Transverse colon (tissue), 4 donors: ENCODE data around the gene NUP210. TPM values are rescaled to one million over a fixed set of nuclear protein-coding genes. Genes with fewer than 3 reads are reported as not detected.

Experiments used
- DNase-seq: peaks from one replicate; pipeline ENCODE4 v3.0.0-alpha.2; 2019
- H3K27ac ChIP-seq, 4 donors: fragments of 200-600 bp; sonication (generic); 2 replicates each; pipeline ENCODE4 v1.5.1; 2016 to 2018; ENCODE audit warnings: inconsistent platforms in 4 of 4
- H3K27me3 ChIP-seq: fragments of 200-600 bp; sonication (generic); 2 replicates; pipeline ENCODE4 v1.5.1; 2017; ENCODE audit warnings: inconsistent platforms
- H3K36me3 ChIP-seq, 4 donors: fragments of 200-600 bp; sonication (generic); 2 replicates each; pipeline ENCODE4 v1.5.1; 2017 to 2019; ENCODE audit warnings: inconsistent platforms in 4 of 4
- H3K4me1 ChIP-seq, 4 donors: fragments of 200-600 bp; sonication (generic); 2 replicates each; pipeline ENCODE4 v1.5.1; 2017 to 2020; ENCODE audit warnings: inconsistent platforms in 4 of 4
- H3K4me3 ChIP-seq, 4 donors: fragments of 200-600 bp; sonication (generic); 1 replicate in 1 of 4; 2 replicates in 3 of 4; pipeline versions ENCODE4 v1.5.1 to v1.6.1; 2017 to 2019; ENCODE audit warnings: inconsistent platforms in 4 of 4
- H3K9me3 ChIP-seq, 2 donors: fragments of 200-600 bp; sonication (generic); 2 replicates each; pipeline ENCODE4 v1.5.1; 2017 to 2019; ENCODE audit warnings: inconsistent platforms in 2 of 2
- CTCF ChIP-seq, 5 experiments: fragments of 200-600 bp in 3 of 5; fragments of 450-650 bp in 2 of 5; sonication (generic) in 3 of 5; IDR thresholded peaks; 1 replicate in 2 of 5; 2 replicates in 3 of 5; pipeline ENCODE4 v1.5.1; 2016 to 2017; ENCODE audit warnings: antibody characterized with exemption in 5 of 5, inconsistent platforms in 3 of 5, mild to moderate bottlenecking in 2 of 5, moderate library complexity in 1 of 5
- EP300 ChIP-seq: sonication (generic); formaldehyde crosslinking; IDR thresholded peaks from one replicate; pipeline ENCODE4 v1.6.1; 2017; ENCODE audit warnings: antibody characterized with exemption, low read depth
- POLR2A ChIP-seq: fragments of 450-650 bp; IDR thresholded peaks from one replicate; pipeline ENCODE4 v1.6.1; 2016; ENCODE audit warnings: antibody characterized with exemption, mild to moderate bottlenecking, moderate library complexity
- POLR2AphosphoS5 ChIP-seq, 3 donors: sonication (generic); formaldehyde crosslinking; IDR thresholded peaks; one replicate each; pipeline ENCODE4 v1.6.1; 2016; ENCODE audit warnings: antibody characterized with exemption in 3 of 3
- WGBS, 2 donors: methylation state at CpG; one replicate each; pipeline ENCODE4 v1.1.5; 2018; ENCODE audit warnings: low coverage in 1 of 2; 5-methylcytosine and 5-hydroxymethylcytosine counted together
- in situ Hi-C, 4 donors: fragments of 200-750 bp; cut with MboI; loops; one replicate each; pipeline versions ENCODE4 v1.15.0 to v1.15.1; 2017; ENCODE audit warnings: low sequenced_read_pairs in 3 of 4, low pct_ligation_motif_present in 1 of 4, low pct_unique_long_range_greater_than_20kb in 1 of 4
- intact Hi-C: fragments of 100-400 bp; cut with DNase I; formaldehyde crosslinking; loops from one replicate; pipeline ENCODE4 v1.15.1; 2023; ENCODE audit warnings: low total_unique reads
- total RNA-seq, 4 donors: library from RNA; depleted of rRNA; stranded (reverse); fragments of >200 nt; gene quantifications; one replicate each; pipeline ENCODE4 v1.1.0, GENCODE V29; 2016

The NUP210 gene
- total RNA-seq, 4 donors from 2014 or later: 6.0 to 202 (median 14.6) TPM

- Histone ChIP-seq H3K4me1 (no peaks in the 10 kb centered on the region), H3K27me3 (peaks cover 37% of the 10 kb centered on the region), H3K4me3 (no peak overlapping the region), H3K9me3 (no peaks in the 10 kb centered on the region), H3K27ac (no peak overlapping the region), H3K36me3 (no peaks in the 10 kb centered on the region)
- in situ Hi-C loops: no loop called here
- intact Hi-C loops: no loop called here
- TF ChIP-seq CTCF (IDR thresholded peaks at IDR 0.05) (no peak), POLR2AphosphoS5 (IDR thresholded peaks at IDR 0.05) (no peak), EP300 (no peak), POLR2A (no peak)
- DNase-seq: no peak
- 17 to 34% methylated on average over 2 to 6 of the region's 6 CpGs for WGBS, 2 donors
These were observed 123.5 kb downstream of the NUP210 start for GRCh38 chr3:13296662-13297061.

GRCh38 chr3:13294442-13295351, 125.4 kb downstream of the NUP210 start:
- TF ChIP-seq CTCF (IDR thresholded peaks at IDR 0.05) (no peak), POLR2AphosphoS5 (IDR thresholded peaks at IDR 0.05) (no peak), POLR2A (no peak), EP300 (no peak)
- intact Hi-C loops (no loop called here), in situ Hi-C loops (no loop called here)
- Histone ChIP-seq H3K36me3 (no peaks in the 10 kb centered on the region), H3K27me3 (peaks cover 35% of the 10 kb centered on the region), H3K27ac (no peak overlapping the region), H3K4me1 (no peaks in the 10 kb centered on the region), H3K4me3 (no peak overlapping the region), H3K9me3 (no peaks in the 10 kb centered on the region)
- WGBS, 2 donors: 67 to 72% methylated on average over 1 to 18 of the region's 18 CpGs
- no peak for DNase-seq

- in situ Hi-C loops (no loop called here), intact Hi-C loops (no loop called here)
- no peak for DNase-seq
- H3K4me3 ChIP-seq: no peak overlapping the region
- no peak overlapping the region for H3K27ac ChIP-seq
- H3K4me1 ChIP-seq: no peaks in the 10 kb centered on the region
- no peaks in the 10 kb centered on the region for H3K36me3 ChIP-seq
- TF ChIP-seq EP300 (no peak), POLR2A (no peak), POLR2AphosphoS5 (IDR thresholded peaks at IDR 0.05) (no peak), CTCF (IDR thresholded peaks at IDR 0.05) (no peak)
- peaks cover 38% of the 10 kb centered on the region for H3K27me3 ChIP-seq
- WGBS, 2 donors: 72 to 91% methylated on average over 1 to 3 of the region's 3 CpGs
- no peaks in the 10 kb centered on the region for H3K9me3 ChIP-seq
These were observed 127.7 kb downstream of the NUP210 start for GRCh38 chr3:13292375-13292774.

GRCh38 chr3:13290941-13291340, 129.2 kb downstream of the NUP210 start:
- no peak for TF ChIP-seq POLR2A
- no peak for TF ChIP-seq EP300
- TF ChIP-seq POLR2AphosphoS5 (IDR thresholded peaks at IDR 0.05): no peak
- no peak for TF ChIP-seq CTCF (IDR thresholded peaks at IDR 0.05)
- no peak overlapping the region for H3K4me3 ChIP-seq
- no peak for DNase-seq
- in situ Hi-C loops: no loop called here
- H3K9me3 ChIP-seq: no peaks in the 10 kb centered on the region
- peaks cover 41% of the 10 kb centered on the region for H3K27me3 ChIP-seq
- no peaks in the 10 kb centered on the region for H3K4me1 ChIP-seq
- WGBS, 2 donors: 89 to 90% methylated on average over 2 to 3 of the region's 3 CpGs
- no peak overlapping the region for H3K27ac ChIP-seq
- intact Hi-C loops: no loop called here
- no peaks in the 10 kb centered on the region for H3K36me3 ChIP-seq
